Astrocyte (in vitro differentiated cells and primary cell): ENCODE results near the gene SMIM41. TPM values are rescaled to one million over a fixed set of nuclear protein-coding genes. Genes with fewer than 3 reads are reported as not detected.
A peak's percentile ranks its signal among the peaks of the same experiment; 100 is the strongest.

Experiments
- DNase-seq: peaks from one replicate; pipeline ENCODE4 v3.0.0-alpha.2; 2010; ENCODE audit warnings: low read depth
- FAIRE-seq: peaks from 2 replicates; lab custom pipeline; 2011; peaks lifted over from hg19 to GRCh38; lab: Jason Lieb, UNC
- H2AFZ ChIP-seq: 2 replicates; pipeline ENCODE4 v1.6.0; 2012; ENCODE audit warnings: low read depth, low read length, inconsistent platforms
- H3K27ac ChIP-seq: 2 replicates; pipeline ENCODE4 v1.5.1; 2011; ENCODE audit warnings: low read depth, low read length, inconsistent platforms
- H3K27me3 ChIP-seq: 2 replicates; pipeline ENCODE4 v1.6.0; 2011; ENCODE audit warnings: low read length, inconsistent platforms; ENCODE audit not compliant: insufficient read depth
- H3K36me3 ChIP-seq: 2 replicates; pipeline ENCODE4 v1.5.1; 2011; ENCODE audit warnings: low read length, inconsistent platforms; ENCODE audit not compliant: insufficient read depth
- H3K4me1 ChIP-seq: 2 replicates; pipeline ENCODE4 v1.5.1; 2011; ENCODE audit warnings: low read length, inconsistent platforms; ENCODE audit not compliant: insufficient read depth
- H3K4me2 ChIP-seq: 2 replicates; pipeline ENCODE4 v1.6.0; 2012; ENCODE audit warnings: low read length, inconsistent platforms
- H3K4me3 ChIP-seq: 2 replicates; pipeline ENCODE4 v1.5.1; 2011; ENCODE audit warnings: low read depth, mild to moderate bottlenecking, low read length, inconsistent platforms; ENCODE audit not compliant: insufficient read depth
- H3K79me2 ChIP-seq: 2 replicates; pipeline ENCODE4 v1.6.0; 2012; ENCODE audit warnings: mild to moderate bottlenecking, low read length, inconsistent platforms; ENCODE audit not compliant: insufficient read depth
- H3K9ac ChIP-seq: 2 replicates; pipeline ENCODE4 v1.6.0; 2012; ENCODE audit warnings: mild to moderate bottlenecking, low read length, inconsistent platforms
- H3K9me3 ChIP-seq: 2 replicates; pipeline ENCODE4 v1.5.1; 2012; ENCODE audit warnings: low read depth, mild to moderate bottlenecking, low read length, inconsistent platforms; ENCODE audit not compliant: insufficient read depth
- H4K20me1 ChIP-seq: 2 replicates; pipeline ENCODE4 v1.6.0; 2012; ENCODE audit warnings: low read length, inconsistent platforms; ENCODE audit not compliant: insufficient read depth
- H3K27ac Mint-ChIP-seq: one replicate; pipeline ENCODE4 v1.8.0; 2021; ENCODE audit warnings: mild to moderate bottlenecking, mixed read lengths; ENCODE audit not compliant: unreplicated experiment
- H3K27me3 Mint-ChIP-seq: one replicate; pipeline ENCODE4 v1.8.0; 2021; ENCODE audit warnings: low read depth, mixed read lengths; ENCODE audit not compliant: unreplicated experiment
- H3K36me3 Mint-ChIP-seq: one replicate; pipeline ENCODE4 v1.8.0; 2021; ENCODE audit warnings: low read depth, mixed read lengths; ENCODE audit not compliant: unreplicated experiment
- H3K4me1 Mint-ChIP-seq: one replicate; pipeline ENCODE4 v1.8.0; 2021; ENCODE audit warnings: low read depth, mixed read lengths; ENCODE audit not compliant: unreplicated experiment
- H3K4me3 Mint-ChIP-seq: one replicate; pipeline ENCODE4 v1.8.0; 2021; ENCODE audit warnings: mild to moderate bottlenecking, moderate library complexity, mixed read lengths; ENCODE audit not compliant: unreplicated experiment
- H3K9me3 Mint-ChIP-seq: one replicate; pipeline ENCODE4 v1.8.0; 2021; ENCODE audit warnings: mild to moderate bottlenecking, mixed read lengths; ENCODE audit not compliant: unreplicated experiment
- CTCF ChIP-seq: IDR thresholded peaks from 2 replicates; pipeline ENCODE4 v1.5.1; 2011; ENCODE audit warnings: low read depth, mild to moderate bottlenecking, inconsistent platforms, low read length, moderate library complexity; ENCODE audit not compliant: insufficient read depth
- EZH2 ChIP-seq: IDR thresholded peaks from 2 replicates; pipeline ENCODE4 v1.6.1; 2012; ENCODE audit warnings: mild to moderate bottlenecking, low read length, inconsistent platforms; ENCODE audit not compliant: insufficient read depth
- total RNA-seq: library from RNA; stranded (reverse); gene quantifications from 2 replicates; pipeline ENCODE4 v1.2.1, GENCODE V29; 2021

SMIM41 gene
- total RNA-seq, 1 donor from 2014 or later: 0.18 TPM

- Histone ChIP-seq H3K4me1 (peaks cover 15% of the 10 kb centered on the region), H3K27me3 (peaks cover 7% of the 10 kb centered on the region), H3K4me2 (no peak overlapping the region), H3K36me3 (no peaks in the 10 kb centered on the region), H4K20me1 (peaks cover 31% of the 10 kb centered on the region), H3K9me3 (no peaks in the 10 kb centered on the region), H3K4me3 (no peak overlapping the region), H3K27ac (no peak overlapping the region), H3K79me2 (no peaks in the 10 kb centered on the region), H2AFZ (no peak overlapping the region), H3K9ac (no peak overlapping the region)
- Mint-ChIP-seq H3K27ac (no peak overlapping the region), H3K4me3 (peak overlapping the region; percentile 57), H3K27me3 (peaks cover 46% of the 10 kb centered on the region), H3K36me3 (peaks cover 22% of the 10 kb centered on the region), H3K9me3 (no peaks in the 10 kb centered on the region), H3K4me1 (peaks cover 15% of the 10 kb centered on the region)
- DNase-seq (no peak), FAIRE-seq (no peak)
- TF ChIP-seq CTCF (no peak), EZH2 (no peak)
Observed at GRCh38 chr12:52085682-52086180, 6.2 kb downstream of the SMIM41 start.

GRCh38 chr12:52086366-52086765, 6.9 kb downstream of the SMIM41 start:
- peaks cover 12% of the 10 kb centered on the region for H3K4me1 ChIP-seq
- peaks cover 12% of the 10 kb centered on the region for H3K27me3 ChIP-seq
- DNase-seq (no peak), FAIRE-seq (no peak)
- no peak overlapping the region for H3K27ac ChIP-seq
- no peaks in the 10 kb centered on the region for H3K79me2 ChIP-seq
- H3K9me3 Mint-ChIP-seq: peaks cover 2% of the 10 kb centered on the region
- peaks cover 15% of the 10 kb centered on the region for H3K4me1 Mint-ChIP-seq
- peaks cover 25% of the 10 kb centered on the region for H4K20me1 ChIP-seq
- H3K36me3 ChIP-seq: no peaks in the 10 kb centered on the region
- H3K27me3 Mint-ChIP-seq: peaks cover 52% of the 10 kb centered on the region
- TF ChIP-seq EZH2 (no peak), CTCF (no peak)
- no peaks in the 10 kb centered on the region for H3K9me3 ChIP-seq
- H3K27ac Mint-ChIP-seq: no peak overlapping the region
- H3K36me3 Mint-ChIP-seq: peaks cover 25% of the 10 kb centered on the region
- H3K9ac ChIP-seq: no peak overlapping the region
- H3K4me3 Mint-ChIP-seq: peak overlapping the region; percentile 40
- H3K4me2 ChIP-seq: no peak overlapping the region
- H3K4me3 ChIP-seq: no peak overlapping the region
- no peak overlapping the region for H2AFZ ChIP-seq
